CD4-positive, alpha-beta T cell treated with Interleukin-12 subunit alpha and Interleukin-12 subunit beta, for 1 hour (primary cell): ENCODE results near the gene KRT40.

Experiments
- DNase-seq: peaks from one replicate; pipeline ENCODE4 v3.0.0-alpha.2; 2020

KRT40 gene

GRCh38 chr17:40995116-40995515, 11.0 kb upstream of the KRT40 start:
- DNase-seq, result no peak

DNA sequence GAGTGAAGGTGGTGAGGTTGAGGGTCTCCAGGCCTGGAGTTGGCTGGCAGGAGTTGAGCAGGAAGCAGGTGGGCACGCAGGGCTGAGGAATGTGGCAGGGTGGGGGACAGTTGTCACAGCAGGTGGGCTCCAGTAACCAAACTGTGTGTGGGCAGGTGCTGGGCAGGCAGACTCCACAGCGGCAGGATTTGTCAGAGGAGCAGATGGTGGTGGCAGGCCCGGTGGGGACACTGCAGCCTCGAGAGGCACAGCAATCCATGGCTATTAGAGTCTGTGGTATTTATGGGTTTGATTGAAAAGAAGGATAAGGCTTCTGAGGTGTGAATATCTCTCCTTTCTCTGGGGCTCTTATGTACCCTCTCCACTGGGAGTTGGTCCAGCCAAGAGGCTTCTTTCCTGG, 9.7 kb upstream of the KRT40 start, which contains the start of gene KRTAP3-3:
TSS of gene KRTAP3-3 (minus strand) at position 326 of the 400 bp plus-strand sequence. CDS start at position 259, 67 bp downstream.
- DNase-seq, result no peak

DNA sequence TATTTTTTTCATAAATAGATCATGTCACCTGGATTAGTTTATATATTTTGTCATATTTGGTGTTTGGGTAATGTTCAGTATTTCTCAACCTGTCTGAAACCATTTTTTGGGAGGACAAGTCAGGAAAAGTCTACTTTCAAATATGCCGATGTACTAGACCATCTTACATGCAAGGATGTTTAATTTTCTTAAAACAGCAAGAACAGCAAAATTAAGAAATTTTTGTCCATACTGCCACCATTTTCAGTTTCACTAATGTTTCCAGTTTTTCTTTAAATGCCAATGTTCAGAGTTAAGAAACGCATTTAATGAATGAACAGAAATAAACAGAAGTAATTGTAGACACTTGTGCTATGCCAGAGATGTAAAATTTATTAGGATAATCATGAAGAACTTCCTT, 9.0 kb upstream of the KRT40 start:
- DNase-seq, result no peak

GRCh38 chr17:40992666-40993065, 8.5 kb upstream of the KRT40 start:
- no peak for DNase-seq

DNA sequence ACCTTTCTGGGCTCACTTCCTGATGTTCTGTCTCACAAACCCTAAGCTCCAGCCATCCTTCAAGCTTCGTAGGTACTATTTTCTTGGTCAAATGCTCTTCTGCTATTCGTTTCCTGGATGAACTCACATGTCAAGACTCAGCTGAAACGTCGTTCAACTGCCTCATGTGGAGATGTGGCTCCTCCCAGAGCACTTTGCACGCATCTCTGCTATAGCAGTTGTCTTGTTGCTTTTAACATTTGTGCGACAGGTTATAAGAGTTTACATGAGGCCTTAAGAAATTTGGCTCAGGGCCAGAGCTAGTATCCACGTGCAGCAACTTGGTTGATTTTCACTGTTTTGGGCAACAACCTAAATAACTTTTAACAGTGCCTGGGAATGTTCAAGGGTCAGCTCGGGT, 2.8 kb upstream of the KRT40 start:
- DNase-seq, result no peak

GRCh38 chr17:40981115-40981514, 3.0 kb downstream of the KRT40 start:
- DNase-seq, result no peak

GRCh38 chr17:40980596-40980995, 3.5 kb downstream of the KRT40 start:
- no peak for DNase-seq

DNA sequence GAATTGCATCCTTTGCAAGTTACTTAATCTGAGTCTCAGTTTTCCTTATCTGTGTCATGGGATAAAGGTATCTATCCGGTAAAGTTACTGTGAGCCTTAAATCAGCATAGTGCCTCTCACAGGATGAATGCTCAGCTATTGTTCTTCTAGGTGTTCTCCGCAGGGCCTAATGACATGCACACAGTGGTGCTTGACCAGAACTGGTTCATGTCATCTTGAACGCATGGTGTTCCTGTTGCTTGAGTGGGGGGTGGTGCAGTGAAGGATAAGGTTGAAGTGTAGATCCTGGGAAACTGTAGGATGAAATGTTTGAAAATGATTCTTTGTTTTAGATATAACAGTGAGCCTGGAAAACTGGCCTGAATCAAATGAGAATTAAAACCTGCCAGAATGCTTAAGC, 4.0 kb downstream of the KRT40 start:
- no peak for DNase-seq

GRCh38 chr17:40978575-40979151, 5.5 kb downstream of the KRT40 start:
- no peak for DNase-seq

- no peak for DNase-seq
Observed at GRCh38 chr17:40975516-40975915, 8.6 kb downstream of the KRT40 start.

DNA sequence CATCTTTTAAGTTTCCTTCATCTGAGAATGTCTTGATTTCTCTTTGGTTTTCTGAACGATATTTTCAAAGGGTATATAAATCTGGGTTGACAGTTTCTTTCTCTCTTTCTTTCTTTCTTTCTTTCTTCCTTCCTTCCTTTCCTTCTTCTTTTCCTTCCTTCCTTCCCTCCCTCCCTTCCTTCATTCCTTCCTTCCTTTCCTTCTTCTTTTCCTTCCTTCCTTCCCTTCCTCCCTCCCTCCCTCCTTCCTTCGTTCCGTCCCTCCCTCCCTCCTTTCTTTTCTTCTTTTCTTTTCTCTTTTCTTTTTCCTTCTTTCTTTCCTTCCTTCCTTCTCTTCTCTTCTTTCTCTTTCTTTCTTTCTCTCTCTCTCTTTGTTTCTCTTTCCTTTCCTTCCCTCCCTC, 9.8 kb downstream of the KRT40 start:
- no peak for DNase-seq

DNA sequence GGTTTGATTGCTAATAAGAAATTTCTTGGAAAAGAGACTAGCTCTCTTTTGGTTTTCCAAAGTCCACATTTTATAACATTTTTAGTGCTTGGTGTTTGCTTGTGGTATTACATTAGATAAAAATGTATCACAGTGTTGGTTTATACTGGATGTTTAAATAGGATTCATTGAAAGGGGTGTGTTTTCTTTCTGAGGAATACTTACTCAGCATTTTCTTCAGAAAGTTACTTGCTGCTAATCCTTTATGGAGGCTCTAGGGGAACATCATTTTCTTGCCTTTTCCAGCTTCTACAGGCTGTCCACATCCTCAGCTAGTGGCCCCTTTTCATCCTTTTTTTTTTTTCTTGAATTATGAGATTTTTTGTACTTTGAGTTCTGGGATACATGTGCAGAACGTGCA, 16.5 kb downstream of the KRT40 start:
- no peak for DNase-seq

- no peak for DNase-seq
Observed at GRCh38 chr17:40966848-40967247, 17.3 kb downstream of the KRT40 start, which contains the start of gene KRT39. Gene KRT39, minus strand, starts transcription at chr17:40966948. Its CDS starts 92 bp downstream, at chr17:40966856.

- peak; percentile 26 for DNase-seq
Observed at GRCh38 chr17:40963838-40964237, 20.3 kb downstream of the KRT40 start.

GRCh38 chr17:40962059-40962561, 22.0 kb downstream of the KRT40 start:
- no peak for DNase-seq

DNA sequence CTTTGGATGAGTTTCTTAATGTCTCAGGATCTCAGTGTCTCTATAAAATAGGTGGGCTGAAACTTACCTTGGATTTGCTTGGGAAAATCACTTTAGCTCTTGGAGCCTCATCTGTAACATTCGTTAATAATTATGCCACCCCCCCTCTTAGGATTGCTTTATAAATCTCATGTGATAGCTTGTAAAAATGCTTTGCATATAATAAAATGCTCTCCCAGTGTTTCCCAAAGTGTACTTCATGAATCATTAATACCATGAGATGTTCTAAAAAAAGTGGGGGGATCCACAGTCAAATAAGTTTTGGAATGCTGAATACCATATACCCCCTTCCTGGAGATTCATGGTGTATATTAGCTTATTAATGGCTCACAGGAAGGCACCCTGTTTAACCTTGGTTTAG, 22.5 kb downstream of the KRT40 start:
- DNase-seq, result no peak

GRCh38 chr17:40960144-40960543, 24.0 kb downstream of the KRT40 start:
- DNase-seq, result no peak

DNA sequence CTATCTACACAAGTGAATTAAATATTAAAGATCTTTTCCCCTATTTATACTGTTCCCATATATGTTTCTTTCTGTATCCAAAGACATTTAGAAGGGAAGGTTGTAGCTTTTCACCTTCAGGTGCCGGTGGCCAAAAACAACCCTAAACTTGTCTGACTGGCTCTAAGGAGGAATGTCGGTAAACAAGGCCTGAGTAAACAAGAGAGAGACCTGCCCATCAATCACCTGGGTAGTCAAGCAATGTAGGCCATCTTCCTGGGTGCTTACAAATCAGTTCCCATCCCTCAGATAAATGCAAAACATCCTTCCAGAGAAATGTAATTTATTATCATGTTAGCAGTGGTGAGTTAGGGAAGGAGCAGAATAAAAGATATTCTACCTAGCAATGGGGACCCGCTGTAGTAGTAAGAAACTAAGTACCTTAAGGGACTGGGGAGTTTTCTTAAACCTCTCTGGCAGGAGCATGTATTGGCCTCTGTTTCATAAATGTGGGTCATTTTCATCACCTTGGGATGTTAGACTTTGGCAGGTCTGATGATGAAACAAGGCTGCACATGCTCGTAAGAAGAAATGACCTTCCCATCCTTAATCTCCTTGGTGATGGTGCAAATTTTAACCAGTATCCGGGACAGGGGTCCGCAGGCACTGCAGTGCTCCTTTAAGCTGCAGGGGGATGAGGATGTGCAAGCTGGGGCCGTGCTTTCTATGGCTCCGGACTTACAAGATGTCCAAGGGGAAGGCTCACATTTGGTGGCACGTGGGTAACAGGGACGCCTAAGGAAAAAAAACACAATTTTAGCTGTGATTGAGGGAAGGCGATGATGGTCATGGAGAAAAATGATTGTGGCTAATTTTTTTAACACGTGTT, 25.8 kb downstream of the KRT40 start:
- no peak for DNase-seq

DNA sequence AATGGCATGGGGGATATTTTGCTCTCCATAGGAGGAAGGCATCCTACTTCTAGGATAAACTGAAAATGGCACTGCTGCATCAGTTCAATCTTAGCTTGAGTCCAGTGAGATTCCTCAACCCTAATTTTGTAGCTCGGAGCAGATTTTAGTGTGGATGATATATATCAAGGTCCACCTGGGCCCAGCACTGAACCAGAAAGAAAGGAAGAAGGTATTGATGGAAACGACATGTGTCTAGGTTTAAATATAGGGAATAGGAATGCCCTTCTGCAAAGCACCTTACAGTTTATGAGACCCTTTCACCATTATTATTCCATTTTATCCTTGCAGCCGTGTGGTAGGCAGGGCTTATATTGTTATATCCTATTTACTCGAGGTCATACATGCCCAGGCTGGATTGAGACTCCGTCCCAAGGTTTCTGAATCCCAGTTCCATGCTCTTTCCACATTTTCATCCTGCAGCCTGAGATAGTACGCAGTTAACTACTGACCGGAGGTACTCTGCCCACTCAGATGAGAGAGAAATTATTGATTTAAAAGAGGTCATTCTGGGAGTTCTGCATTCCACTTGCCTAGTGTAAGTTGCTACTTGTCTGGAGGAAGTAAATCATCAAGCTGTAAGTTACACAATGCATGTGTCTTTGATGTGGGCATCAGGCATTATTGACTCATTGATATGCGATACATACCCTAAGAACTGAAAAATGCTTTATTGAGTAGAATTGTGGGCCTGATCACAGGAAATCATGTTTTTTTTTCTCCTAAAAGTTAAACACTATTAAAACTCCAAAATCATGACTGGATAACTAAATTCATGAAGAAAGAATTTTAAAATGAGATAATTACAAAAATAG, 27.5 kb downstream of the KRT40 start:
- DNase-seq, result no peak

DNA sequence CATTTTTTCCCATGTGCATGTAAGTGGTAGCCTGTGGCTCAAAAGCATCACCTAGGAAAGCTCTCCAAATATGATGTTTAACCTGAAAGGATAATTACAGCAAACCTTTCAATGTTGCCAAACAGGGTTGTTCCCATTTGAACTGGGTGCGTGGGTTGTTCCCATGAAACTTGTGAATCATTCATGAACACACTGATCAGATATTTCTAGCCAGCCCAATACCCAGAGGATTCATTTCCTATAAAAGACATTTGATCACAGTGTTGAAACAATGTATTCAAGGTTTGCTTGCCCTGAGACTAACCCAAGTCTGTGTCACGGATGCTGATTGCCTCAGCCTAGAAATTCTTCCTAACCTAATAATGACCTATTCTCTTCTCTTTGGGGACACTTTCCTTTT, 30.2 kb downstream of the KRT40 start:
- DNase-seq, result no peak

DNA sequence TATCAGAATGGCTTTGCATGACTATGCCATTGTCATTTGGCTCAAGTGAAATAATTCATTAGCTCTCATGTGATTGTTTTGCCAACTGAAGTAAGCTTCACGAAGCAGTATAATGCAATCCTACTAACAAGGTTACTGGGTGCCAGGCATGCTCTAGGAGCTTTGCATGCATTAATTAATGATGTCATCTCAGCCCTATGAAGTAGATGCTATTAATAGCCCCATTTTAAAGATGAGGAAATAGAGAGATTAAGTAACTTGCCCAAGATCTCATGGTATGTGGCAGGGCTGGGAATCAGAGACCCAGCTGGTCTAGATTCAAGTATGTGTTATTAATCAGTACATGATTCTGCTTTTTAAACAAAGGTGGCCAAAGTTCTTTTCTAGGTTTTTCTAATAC, 31.5 kb downstream of the KRT40 start:
- no peak for DNase-seq

GRCh38 chr17:40952154-40952553, 32.0 kb downstream of the KRT40 start:
- DNase-seq, result no peak

DNA sequence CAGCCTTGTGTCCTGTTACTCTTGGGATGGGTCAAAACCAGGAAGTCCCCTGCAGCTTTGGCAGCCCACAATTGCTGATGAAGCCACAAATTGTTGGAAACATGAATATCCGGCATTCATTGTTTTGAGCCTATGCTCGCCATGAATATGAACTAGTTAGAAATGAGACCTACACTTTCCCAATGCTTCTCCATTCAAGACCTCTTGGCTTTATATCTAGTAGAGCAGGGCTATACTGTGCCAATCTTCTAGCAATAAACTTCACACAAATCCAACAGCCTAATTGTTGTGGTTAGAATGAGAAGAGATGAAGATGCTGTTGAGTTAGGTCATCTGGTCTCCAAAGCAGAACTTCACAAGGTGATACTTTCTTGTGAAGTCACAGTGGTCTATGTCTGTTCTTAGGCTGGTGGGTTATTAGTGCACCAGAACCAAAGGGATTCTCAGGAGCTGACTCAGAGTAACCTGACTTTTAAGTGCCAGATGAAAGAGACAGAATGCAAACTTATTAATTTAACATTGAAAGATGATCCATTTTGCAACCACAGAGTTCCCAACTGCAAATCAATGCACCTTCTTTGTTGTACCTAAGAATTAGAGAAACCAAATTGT, 33.0 kb downstream of the KRT40 start:
- DNase-seq, result no peak
